IMR-90 (cell line): ENCODE measurements around the gene EFEMP2. TPM values are rescaled to one million over a fixed set of nuclear protein-coding genes. Genes with fewer than 3 reads are reported as not detected.
A peak's percentile ranks its signal among the peaks of the same experiment; 100 is the strongest.

ENCODE experiments used
- ATAC-seq: fragments of 200-7000 bp; cut with Tn5 transposase; 2 replicates; pipeline ENCODE4 v1.9.1; 2020; ENCODE audit warnings: low read depth, mild to moderate bottlenecking, moderate library complexity
- BruUV-seq: library from RNA; stranded (reverse); fragments of 400-500 nt; replicated peaks from 2 replicates; lab custom pipeline; 2021; lab: Mats Ljungman, UMichigan
- CTCF ChIA-PET: fragments of 300-600 bp; formaldehyde crosslinking; extraction: SDS; loops from one replicate; lab custom pipeline; 2021; ENCODE audit warnings: antibody characterized with exemption; lab: Yijun Ruan, JAX
- POLR2A ChIA-PET: fragments of 300-600 bp; sonication (Branson Sonifier 250); formaldehyde crosslinking; loops from one replicate; lab custom pipeline; 2022; ENCODE audit warnings: antibody characterized with exemption; ENCODE audit not compliant: unreplicated experiment; lab: Charles Lee
- DNase-seq: peaks from one replicate; pipeline ENCODE4 v3.0.0; 2013
- H2AFZ ChIP-seq: replicated peaks from 2 replicates; pipeline ENCODE3; 2013; ENCODE audit warnings: low read length, mild to moderate bottlenecking; ENCODE audit not compliant: poor library complexity
- H2AK5ac ChIP-seq: 2 replicates; pipeline ENCODE4 v1.6.1; 2013; ENCODE audit warnings: low read depth, low read length, inconsistent platforms
- H2AK9ac ChIP-seq: replicated peaks from 2 replicates; pipeline ENCODE3; 2013; ENCODE audit warnings: mild to moderate bottlenecking, low read depth, low read length, moderate library complexity; ENCODE audit not compliant: poor library complexity
- H2BK120ac ChIP-seq: 2 replicates; pipeline ENCODE4 v1.6.1; 2013; ENCODE audit warnings: low read depth, low read length, inconsistent platforms
- H2BK15ac ChIP-seq: 3 replicates; pipeline ENCODE4 v1.6.1; 2013; ENCODE audit warnings: low read depth, low read length, inconsistent platforms
- H2BK20ac ChIP-seq: 2 replicates; pipeline ENCODE4 v1.6.1; 2013; ENCODE audit warnings: low read depth, mild to moderate bottlenecking, inconsistent platforms, low read length, moderate library complexity
- H2BK5ac ChIP-seq: 2 replicates; pipeline ENCODE4 v1.6.1; 2013; ENCODE audit warnings: mild to moderate bottlenecking, low read depth, low read length, inconsistent platforms; ENCODE audit not compliant: poor library complexity, severe bottlenecking
- H3K14ac ChIP-seq: replicated peaks from 2 replicates; pipeline ENCODE4 v1.6.1; 2013; ENCODE audit warnings: low read depth, low read length, inconsistent platforms
- H3K18ac ChIP-seq: 2 replicates; pipeline ENCODE4 v1.6.1; 2013; ENCODE audit warnings: low read depth, low read length, control low read depth
- H3K23ac ChIP-seq: 2 replicates; pipeline ENCODE4 v1.6.1; 2013; ENCODE audit warnings: low read depth, low read length, inconsistent platforms
- H3K27ac ChIP-seq: 2 replicates; pipeline ENCODE4 v1.5.1; 2013; ENCODE audit warnings: mild to moderate bottlenecking, control low read depth, low read length; ENCODE audit not compliant: insufficient read depth
- H3K27me3 ChIP-seq: 2 replicates; pipeline ENCODE4 v1.6.1; 2013; ENCODE audit warnings: low read length; ENCODE audit not compliant: control insufficient read depth, insufficient read depth
- H3K36me3 ChIP-seq: 2 replicates; pipeline ENCODE4 v1.6.1; 2013; ENCODE audit warnings: low read length, mixed read lengths; ENCODE audit not compliant: control insufficient read depth, insufficient read depth
- H3K4ac ChIP-seq: 2 replicates; pipeline ENCODE4 v1.6.1; 2013; ENCODE audit warnings: low read depth, low read length, inconsistent platforms
- H3K4me1 ChIP-seq: 2 replicates; pipeline ENCODE4 v1.6.1; 2013; ENCODE audit warnings: low read length, mixed read lengths; ENCODE audit not compliant: control insufficient read depth, insufficient read depth
- H3K4me2 ChIP-seq: 2 replicates; pipeline ENCODE4 v1.6.1; 2013; ENCODE audit warnings: low read depth, mild to moderate bottlenecking, control low read depth, low read length, moderate library complexity
- H3K4me3 ChIP-seq: 2 replicates; pipeline ENCODE4 v1.5.1; 2013; ENCODE audit warnings: low read depth, mild to moderate bottlenecking, control low read depth, low read length, moderate library complexity; ENCODE audit not compliant: insufficient read depth
- H3K56ac ChIP-seq: 2 replicates; pipeline ENCODE4 v1.6.1; 2013; ENCODE audit warnings: low read length, inconsistent platforms; ENCODE audit not compliant: insufficient read depth; ENCODE audit errors: extremely low read depth
- H3K79me1 ChIP-seq, 2 experiments: 2 replicates each; pipeline ENCODE4 v1.6.1; 2013; ENCODE audit warnings: low read length in 2 of 2, inconsistent platforms in 1 of 2, low read depth in 1 of 2
- H3K9ac ChIP-seq: 2 replicates; pipeline ENCODE4 v1.6.1; 2013; ENCODE audit warnings: low read depth, low read length, control low read depth
- H3K9me1 ChIP-seq: 2 replicates; pipeline ENCODE4 v1.6.1; 2013; ENCODE audit warnings: low read length, inconsistent platforms; ENCODE audit not compliant: insufficient read depth
- H3K9me3 ChIP-seq: 2 replicates; pipeline ENCODE4 v1.6.1; 2013; ENCODE audit warnings: low read length; ENCODE audit not compliant: control insufficient read depth, insufficient read depth
- H4K20me1 ChIP-seq: 2 replicates; pipeline ENCODE4 v1.6.1; 2013; ENCODE audit warnings: low read length, inconsistent platforms; ENCODE audit not compliant: insufficient read depth
- H4K5ac ChIP-seq: 2 replicates; pipeline ENCODE4 v1.6.1; 2013; ENCODE audit warnings: mild to moderate bottlenecking, low read depth, low read length, control low read depth
- H4K8ac ChIP-seq, 2 experiments: 2 replicates each; pipeline ENCODE4 v1.6.1; 2013; ENCODE audit warnings: low read depth in 2 of 2, low read length in 2 of 2, control low read depth in 1 of 2, inconsistent platforms in 1 of 2
- H4K91ac ChIP-seq: 2 replicates; pipeline ENCODE4 v1.6.1; 2013; ENCODE audit warnings: low read depth, low read length, inconsistent platforms; ENCODE audit not compliant: insufficient read depth
- CHD1 ChIP-seq: IDR thresholded peaks from 2 replicates; pipeline ENCODE4 v1.6.1; 2012; ENCODE audit warnings: low read depth, low read length, improper control_type of control experiment
- ELK1 ChIP-seq: fragments of 150-350 bp; IDR thresholded peaks from 2 replicates; pipeline ENCODE4 v1.6.1; 2016; ENCODE audit warnings: low read depth, mild to moderate bottlenecking, low read length, moderate library complexity, borderline replicate concordance
- FOS ChIP-seq: fragments of 150-350 bp; IDR thresholded peaks from 2 replicates; pipeline ENCODE4 v1.6.1; 2016; ENCODE audit warnings: low read depth, low read length
- MXI1 ChIP-seq: IDR thresholded peaks from 2 replicates; pipeline ENCODE4 v1.6.1; 2012; ENCODE audit warnings: low read depth, mild to moderate bottlenecking, low read length, moderate library complexity, borderline replicate concordance
- POLR2A ChIP-seq: IDR thresholded peaks from 2 replicates; pipeline ENCODE4 v1.6.1; 2012; ENCODE audit warnings: mild to moderate bottlenecking, low read depth, low read length
- RCOR1 ChIP-seq: IDR thresholded peaks from 2 replicates; pipeline ENCODE4 v1.6.1; 2012; ENCODE audit warnings: mild to moderate bottlenecking, low read length, improper control_type of control experiment; ENCODE audit not compliant: insufficient replicate concordance
- RFX5 ChIP-seq: IDR thresholded peaks from 2 replicates; pipeline ENCODE4 v1.8.0; 2012; ENCODE audit warnings: low read depth, mild to moderate bottlenecking, low read length, moderate library complexity
- SMC3 ChIP-seq: fragments of 150-350 bp; IDR thresholded peaks from 2 replicates; pipeline ENCODE4 v1.6.1; 2016; ENCODE audit warnings: low read depth, mild to moderate bottlenecking, antibody characterized with exemption, low read length, moderate library complexity
- WGBS, 2 experiments: methylation state at CpG; one replicate each; pipeline versions ENCODE4 v1.1.5 to v1.1.7; 2013; ENCODE audit warnings: missing lambda C conversion rate in 2 of 2; ENCODE audit not compliant: insufficient read length in 1 of 2; ENCODE audit errors: extremely low coverage in 2 of 2; 5-methylcytosine and 5-hydroxymethylcytosine counted together
- dilution Hi-C: fragments of 300-500 bp; cut with HindIII; formaldehyde crosslinking; loops from one replicate; pipeline ENCODE4 v1.14.3; 2018; ENCODE audit warnings: low sequenced_read_pairs; ENCODE audit not compliant: unreplicated experiment
- in situ Hi-C: fragments of 300-500 bp; cut with MboI; formaldehyde crosslinking; loops from 3 replicates; pipeline ENCODE4 v1.14.3; 2019; ENCODE audit warnings: low sequenced_read_pairs, inconsistent platforms, mixed read lengths
- intact Hi-C: fragments of 100-400 bp; cut with micrococcal nuclease; formaldehyde crosslinking; loops from 2 replicates; pipeline ENCODE4 v1.10.0; 2022
- polyA plus RNA-seq, 3 experiments: library from polyadenylated mRNA; depleted of rRNA; stranded (reverse); fragments of >200 nt; gene quantifications; 2 replicates each; pipeline ENCODE4 v1.2.3, GENCODE V29; 2012; ENCODE audit warnings: low replicate concordance in 1 of 3
- total RNA-seq: library from RNA; depleted of rRNA; stranded (reverse); fragments of >200 nt; gene quantifications from 2 replicates; pipeline ENCODE4 v1.2.3, GENCODE V29; 2012
- TF ChIP-seq, protein P1 (sequence below): conservative IDR thresholded peaks from 2 replicates; pipeline ENCODE4 v1.5.1; 2012; ENCODE audit warnings: mild to moderate bottlenecking, low read depth, low read length, improper control_type of control experiment

The EFEMP2 gene
- total and polyA plus RNA-seq, 2 of the 4 experiments (the other 2 are of a cell fraction): 62.7 to 431 TPM

DNA sequence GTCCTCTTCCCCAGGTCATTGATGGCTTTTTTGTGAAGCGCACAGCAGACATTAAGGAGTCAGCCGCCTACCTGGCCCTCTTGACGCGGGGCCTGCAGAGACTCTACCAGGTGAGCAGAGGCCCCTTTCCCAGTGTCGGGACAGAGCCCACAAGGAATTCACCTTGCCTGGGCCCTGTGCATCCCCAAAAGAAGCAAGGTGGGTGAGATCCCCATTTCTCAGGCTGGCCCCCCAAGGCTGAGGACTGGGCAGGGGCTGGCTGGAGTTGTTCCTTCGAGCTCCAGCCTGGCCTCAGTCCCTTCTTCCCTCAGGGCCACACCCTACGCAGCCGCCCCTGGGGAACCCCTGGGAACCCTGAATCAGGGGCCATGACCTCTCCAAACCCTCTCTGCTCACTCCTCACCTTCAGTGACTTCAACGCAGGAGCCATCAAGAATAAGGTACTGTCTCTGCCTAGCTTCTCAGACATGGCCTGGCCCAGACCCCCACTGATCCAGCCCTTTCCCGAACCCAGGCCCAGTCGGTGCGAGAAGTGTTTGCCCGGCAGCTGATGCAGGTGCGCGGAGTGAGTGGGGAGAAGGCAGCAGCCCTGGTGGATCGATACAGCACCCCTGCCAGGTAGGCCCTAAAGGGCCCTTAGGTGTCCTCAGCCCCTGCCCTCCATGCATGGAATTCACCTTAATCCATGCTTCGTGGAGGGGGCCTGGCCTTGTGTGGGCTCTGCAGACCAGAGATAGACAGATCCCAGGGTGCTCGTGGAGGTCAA is 7.7 kb downstream of the EFEMP2 start (continued):
- no peak for TF ChIP-seq RCOR1

- no peak overlapping the region for H4K91ac ChIP-seq
- in situ Hi-C loops (no loop called here), dilution Hi-C loops (no loop called here), intact Hi-C loops (no loop called here)
- 93% methylated on average over 5 of the region's 12 CpGs; no CpG with 5 or more reads in 1 of the 2 experiments for WGBS, 2 experiments
- DNase-seq: no peak
- H3K9me1 ChIP-seq: peaks cover 9% of the 10 kb centered on the region; the same call in 1 of the 2 replicates
- H3K9ac ChIP-seq: no peak overlapping the region
- H3K27me3 ChIP-seq: no peaks in the 10 kb centered on the region
- peak overlapping the region in 1 of 2 experiments; percentile 10; a peak in 1 of 4 replicates for H4K8ac ChIP-seq
- H2BK120ac ChIP-seq: no peak overlapping the region
- H3K9me3 ChIP-seq: no peaks in the 10 kb centered on the region
- no peak overlapping the region for H2BK15ac ChIP-seq
- H2AFZ ChIP-seq: no peak overlapping the region
- H2BK20ac ChIP-seq: no peak overlapping the region
- peaks cover 7% of the 10 kb centered on the region for H3K4me1 ChIP-seq
- ChIA-PET POLR2A (interaction anchor here (1.6 kb wide), 1 partner anchor 8 kb away, joined by 5 read pairs; no protein-coding TSS in a partner anchor), CTCF (no interaction called here)
- H2AK5ac ChIP-seq: no peak overlapping the region
- no peak overlapping the region for H3K27ac ChIP-seq
- no peak for TF ChIP-seq POLR2A
- no peak for TF ChIP-seq CHD1
- TF ChIP-seq, protein P1, sequence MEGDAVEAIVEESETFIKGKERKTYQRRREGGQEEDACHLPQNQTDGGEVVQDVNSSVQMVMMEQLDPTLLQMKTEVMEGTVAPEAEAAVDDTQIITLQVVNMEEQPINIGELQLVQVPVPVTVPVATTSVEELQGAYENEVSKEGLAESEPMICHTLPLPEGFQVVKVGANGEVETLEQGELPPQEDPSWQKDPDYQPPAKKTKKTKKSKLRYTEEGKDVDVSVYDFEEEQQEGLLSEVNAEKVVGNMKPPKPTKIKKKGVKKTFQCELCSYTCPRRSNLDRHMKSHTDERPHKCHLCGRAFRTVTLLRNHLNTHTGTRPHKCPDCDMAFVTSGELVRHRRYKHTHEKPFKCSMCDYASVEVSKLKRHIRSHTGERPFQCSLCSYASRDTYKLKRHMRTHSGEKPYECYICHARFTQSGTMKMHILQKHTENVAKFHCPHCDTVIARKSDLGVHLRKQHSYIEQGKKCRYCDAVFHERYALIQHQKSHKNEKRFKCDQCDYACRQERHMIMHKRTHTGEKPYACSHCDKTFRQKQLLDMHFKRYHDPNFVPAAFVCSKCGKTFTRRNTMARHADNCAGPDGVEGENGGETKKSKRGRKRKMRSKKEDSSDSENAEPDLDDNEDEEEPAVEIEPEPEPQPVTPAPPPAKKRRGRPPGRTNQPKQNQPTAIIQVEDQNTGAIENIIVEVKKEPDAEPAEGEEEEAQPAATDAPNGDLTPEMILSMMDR: no peak
- TF ChIP-seq RFX5: no peak
- TF ChIP-seq ELK1: no peak
- no peak for TF ChIP-seq SMC3
- TF ChIP-seq MXI1: no peak
- no peak for TF ChIP-seq FOS
- peaks cover 46% of the 10 kb centered on the region for H4K20me1 ChIP-seq
- no peak overlapping the region for H3K23ac ChIP-seq
- H3K18ac ChIP-seq: no peak overlapping the region
- no peak overlapping the region for H3K14ac ChIP-seq
- no peak overlapping the region for H4K5ac ChIP-seq
- H2BK5ac ChIP-seq: no peak overlapping the region
- no peak overlapping the region for H3K4me3 ChIP-seq
- BruUV-seq: no TSS peak
- H3K79me1 ChIP-seq: peaks cover 14 to 79% of the 10 kb centered on the region in 2 experiments
- ATAC-seq: no peak
- H2AK9ac ChIP-seq: no peak overlapping the region
- H3K4ac ChIP-seq: no peak overlapping the region
- H3K56ac ChIP-seq: no peak overlapping the region
- H3K36me3 ChIP-seq: peaks cover 73% of the 10 kb centered on the region
- no peak overlapping the region for H3K4me2 ChIP-seq
These were observed 8.5 kb downstream of the EFEMP2 start for GRCh38 chr11:65863889-65864705.
